Endodermal cell (in vitro differentiated cells): ENCODE measurements around the gene YAE1. TPM values are rescaled to one million over a fixed set of nuclear protein-coding genes. Genes with fewer than 3 reads are reported as not detected.

Source experiments
- DNase-seq: peaks from one replicate; pipeline ENCODE4 v3.0.0-alpha.2; 2017
- H3K27ac ChIP-seq: 2 replicates; pipeline ENCODE4 v1.5.1; 2013; ENCODE audit warnings: mild to moderate bottlenecking, low read depth, low read length, moderate library complexity
- H3K27me3 ChIP-seq: 2 replicates; pipeline ENCODE4 v1.6.1; 2013; ENCODE audit warnings: mild to moderate bottlenecking, low read length, moderate library complexity; ENCODE audit not compliant: insufficient read depth, control insufficient read depth, poor library complexity, severe bottlenecking
- H3K36me3 ChIP-seq: 2 replicates; pipeline ENCODE4 v1.7.0; 2013; ENCODE audit warnings: mild to moderate bottlenecking, low read length, moderate library complexity; ENCODE audit not compliant: control insufficient read depth, insufficient read depth
- H3K4me1 ChIP-seq: one replicate; pipeline ENCODE4 v1.7.0; 2013; ENCODE audit warnings: low read length; ENCODE audit not compliant: control insufficient read depth, insufficient read depth
- H3K4me3 ChIP-seq: 2 replicates; pipeline ENCODE4 v1.5.1; 2013; ENCODE audit warnings: mild to moderate bottlenecking, low read length, moderate library complexity
- H3K9ac ChIP-seq: 2 replicates; pipeline ENCODE4 v1.6.1; 2013; ENCODE audit warnings: mild to moderate bottlenecking, low read length, moderate library complexity; ENCODE audit not compliant: poor library complexity, severe bottlenecking; ENCODE audit errors: extremely low read depth
- H3K9me3 ChIP-seq: 2 replicates; pipeline ENCODE4 v1.6.1; 2013; ENCODE audit warnings: mild to moderate bottlenecking, low read length, moderate library complexity; ENCODE audit not compliant: control insufficient read depth
- H3K27ac Mint-ChIP-seq: 2 replicates; pipeline ENCODE4 v1.8.0; 2020; ENCODE audit warnings: mixed read lengths
- H3K27me3 Mint-ChIP-seq: 2 replicates; pipeline ENCODE4 v1.8.0; 2021; ENCODE audit warnings: mild to moderate bottlenecking, mixed read lengths; ENCODE audit not compliant: insufficient read depth
- H3K36me3 Mint-ChIP-seq: 2 replicates; pipeline ENCODE4 v1.8.0; 2020; ENCODE audit warnings: low read depth, mixed read lengths
- H3K4me1 Mint-ChIP-seq: 2 replicates; pipeline ENCODE4 v1.8.0; 2020; ENCODE audit warnings: mixed read lengths
- H3K4me3 Mint-ChIP-seq: 2 replicates; pipeline ENCODE4 v1.8.0; 2020; ENCODE audit warnings: mild to moderate bottlenecking, moderate library complexity, mixed read lengths
- H3K9me3 Mint-ChIP-seq: 2 replicates; pipeline ENCODE4 v1.8.0; 2020; ENCODE audit warnings: mild to moderate bottlenecking, mixed read lengths
- CTCF ChIP-seq: fragments of 200-600 bp; sonication (generic); conservative IDR thresholded peaks from 2 replicates; pipeline ENCODE4 v1.5.0; 2021; ENCODE audit warnings: antibody characterized with exemption, mild to moderate bottlenecking
- WGBS, 2 experiments: methylation state at CpG; one replicate each; pipeline versions ENCODE4 v1.1.5 to v1.1.7; 2013; ENCODE audit warnings: missing lambda C conversion rate in 2 of 2, mixed read lengths in 1 of 2; ENCODE audit not compliant: insufficient coverage in 1 of 2, insufficient read length in 1 of 2; 5-methylcytosine and 5-hydroxymethylcytosine counted together
- total RNA-seq, 2 donors: library from RNA; stranded (reverse); fragmentation: NEBNext Ultra II Directional in 1 of 2; extraction: Animal tissue kit (Norgen Biotek cat#: 25700) in 1 of 2; gene quantifications; 2 replicates in 1 of 2; 3 replicates in 1 of 2; pipeline ENCODE4 v1.2.1, GENCODE V29; 2021

The YAE1 gene
- total RNA-seq, 2 donors from 2014 or later, result 20.9 to 30.0 TPM

GRCh38 chr7:39602351-39602750 is 36.1 kb downstream of the YAE1 start:
- Histone ChIP-seq H3K36me3 (no peaks in the 10 kb centered on the region), H3K27me3 (no peaks in the 10 kb centered on the region), H3K27ac (no peak overlapping the region), H3K9ac (no peak overlapping the region), H3K9me3 (no peaks in the 10 kb centered on the region), H3K4me3 (no peak overlapping the region), H3K4me1 (no peaks in the 10 kb centered on the region)
- H3K27ac Mint-ChIP-seq, result no peak overlapping the region
- no peak for TF ChIP-seq CTCF
- no peaks in the 10 kb centered on the region for H3K36me3 Mint-ChIP-seq
- no peaks in the 10 kb centered on the region for H3K27me3 Mint-ChIP-seq
- no peaks in the 10 kb centered on the region for H3K9me3 Mint-ChIP-seq
- no peak overlapping the region for H3K4me3 Mint-ChIP-seq
- no peaks in the 10 kb centered on the region for H3K4me1 Mint-ChIP-seq
- 0 to 49% methylated on average over 1 to 2 of the region's 2 CpGs for WGBS, 2 experiments
- DNase-seq, result no peak

GRCh38 chr7:39603924-39604323 is 37.7 kb downstream of the YAE1 start:
- Histone ChIP-seq H3K9me3 (no peaks in the 10 kb centered on the region), H3K4me3 (no peak overlapping the region), H3K27me3 (no peaks in the 10 kb centered on the region), H3K4me1 (no peaks in the 10 kb centered on the region), H3K9ac (no peak overlapping the region), H3K36me3 (no peaks in the 10 kb centered on the region), H3K27ac (no peak overlapping the region)
- TF ChIP-seq CTCF, result no peak
- no peak for DNase-seq
- H3K9me3 Mint-ChIP-seq, result no peaks in the 10 kb centered on the region
- peaks cover 5% of the 10 kb centered on the region for H3K4me1 Mint-ChIP-seq
- H3K27me3 Mint-ChIP-seq, result peaks cover 1% of the 10 kb centered on the region
- no peak overlapping the region for H3K4me3 Mint-ChIP-seq
- H3K36me3 Mint-ChIP-seq, result no peaks in the 10 kb centered on the region
- no peak overlapping the region for H3K27ac Mint-ChIP-seq

- no peaks in the 10 kb centered on the region for H3K9me3 Mint-ChIP-seq
- peaks cover 10% of the 10 kb centered on the region for H3K27me3 Mint-ChIP-seq
Measured at GRCh38 chr7:39605087-39605486, 38.9 kb downstream of the YAE1 start.

More at GRCh38 chr7:39605087-39605486, 38.9 kb downstream of the YAE1 start:
- Histone ChIP-seq H3K4me1 (no peaks in the 10 kb centered on the region), H3K4me3 (no peak overlapping the region), H3K27me3 (no peaks in the 10 kb centered on the region), H3K9me3 (no peaks in the 10 kb centered on the region), H3K36me3 (no peaks in the 10 kb centered on the region), H3K9ac (no peak overlapping the region), H3K27ac (no peak overlapping the region)
- no peak for DNase-seq
- no peak for TF ChIP-seq CTCF
- no peak overlapping the region for H3K27ac Mint-ChIP-seq
- H3K4me1 Mint-ChIP-seq, result peaks cover 13% of the 10 kb centered on the region
- H3K4me3 Mint-ChIP-seq, result no peak overlapping the region
- 93 to 100% methylated on average over 1 of the region's 1 CpG for WGBS, 2 experiments
- no peaks in the 10 kb centered on the region for H3K36me3 Mint-ChIP-seq
